Activated CD4-positive, alpha-beta T cell treated with anti-CD3 and anti-CD28 coated beads, Interleukin-2, amount 10 ng/mL, durations not matched to agents 24 days and 14 days (primary cell): ENCODE data around the gene PSME3IP1. TPM values are rescaled to one million over a fixed set of nuclear protein-coding genes. Genes with fewer than 3 reads are reported as not detected.

Experiments used
- DNase-seq: peaks from one replicate; pipeline ENCODE4 v3.0.0; 2022
- H3K27ac Mint-ChIP-seq: one replicate; pipeline ENCODE4 v1.8.0; 2022; ENCODE audit warnings: mild to moderate bottlenecking, mixed read lengths
- H3K27me3 Mint-ChIP-seq: one replicate; pipeline ENCODE4 v1.8.0; 2022; ENCODE audit warnings: mixed read lengths
- H3K36me3 Mint-ChIP-seq: one replicate; pipeline ENCODE4 v1.8.0; 2022; ENCODE audit warnings: low read depth, mild to moderate bottlenecking, mixed read lengths
- H3K4me1 Mint-ChIP-seq: one replicate; pipeline ENCODE4 v1.8.0; 2021; ENCODE audit warnings: mixed read lengths
- H3K4me3 Mint-ChIP-seq: one replicate; pipeline ENCODE4 v1.8.0; 2022; ENCODE audit warnings: mild to moderate bottlenecking, moderate library complexity, mixed read lengths
- H3K9me3 Mint-ChIP-seq: one replicate; pipeline ENCODE4 v1.8.0; 2021; ENCODE audit warnings: mixed read lengths
- intact Hi-C: fragments of 100-400 bp; cut with micrococcal nuclease; formaldehyde crosslinking; loops from one replicate; pipeline ENCODE4 v1.15.1; 2023
- total RNA-seq: library from RNA; stranded (reverse); gene quantifications from 2 replicates; pipeline ENCODE4 v1.2.3, GENCODE V29; 2022

Gene PSME3IP1
- total RNA-seq, 1 donor from 2014 or later, result 130 TPM

- intact Hi-C loops, result no loop called here
- no peak overlapping the region for H3K27ac Mint-ChIP-seq
These were observed 34.5 kb downstream of the PSME3IP1 start for GRCh38 chr16:57151369-57151768.

GRCh38 chr16:57150682-57151330 is 35.0 kb downstream of the PSME3IP1 start:
- no peak for DNase-seq
- Mint-ChIP-seq H3K4me3 (no peak overlapping the region), H3K27me3 (no peaks in the 10 kb centered on the region), H3K4me1 (peaks cover 16% of the 10 kb centered on the region), H3K36me3 (peaks cover 29% of the 10 kb centered on the region), H3K27ac (no peak overlapping the region), H3K9me3 (no peaks in the 10 kb centered on the region)
- intact Hi-C loops, result no loop called here

More at GRCh38 chr16:57151369-57151768, 34.5 kb downstream of the PSME3IP1 start:
- Mint-ChIP-seq H3K9me3 (no peaks in the 10 kb centered on the region), H3K27me3 (no peaks in the 10 kb centered on the region), H3K4me1 (peaks cover 21% of the 10 kb centered on the region), H3K4me3 (no peak overlapping the region), H3K36me3 (peaks cover 34% of the 10 kb centered on the region)
- no peak for DNase-seq

- no peaks in the 10 kb centered on the region for H3K9me3 Mint-ChIP-seq
- peaks cover 24% of the 10 kb centered on the region for H3K36me3 Mint-ChIP-seq
- no peak for DNase-seq
- no peaks in the 10 kb centered on the region for H3K27me3 Mint-ChIP-seq
- intact Hi-C loops, result no loop called here
- H3K4me1 Mint-ChIP-seq, result peaks cover 14% of the 10 kb centered on the region
- H3K4me3 Mint-ChIP-seq, result no peak overlapping the region
- H3K27ac Mint-ChIP-seq, result no peak overlapping the region
These were observed 36.4 kb downstream of the PSME3IP1 start for GRCh38 chr16:57149391-57149790.

- DNase-seq, result no peak
These were observed 37.4 kb downstream of the PSME3IP1 start for GRCh38 chr16:57148481-57148880.

GRCh38 chr16:57147381-57148221 is 38.2 kb downstream of the PSME3IP1 start:
- H3K4me1 Mint-ChIP-seq, result peaks cover 15% of the 10 kb centered on the region
- intact Hi-C loops, result no loop called here
- no peaks in the 10 kb centered on the region for H3K27me3 Mint-ChIP-seq
- no peak overlapping the region for H3K4me3 Mint-ChIP-seq
- H3K9me3 Mint-ChIP-seq, result no peaks in the 10 kb centered on the region
- DNase-seq, result no peak
- H3K36me3 Mint-ChIP-seq, result peaks cover 10% of the 10 kb centered on the region
- H3K27ac Mint-ChIP-seq, result no peak overlapping the region

More at GRCh38 chr16:57148481-57148880, 37.4 kb downstream of the PSME3IP1 start:
- Mint-ChIP-seq H3K4me1 (peaks cover 14% of the 10 kb centered on the region), H3K27me3 (no peaks in the 10 kb centered on the region), H3K36me3 (peaks cover 15% of the 10 kb centered on the region), H3K9me3 (no peaks in the 10 kb centered on the region), H3K27ac (peak overlapping the region; percentile 25), H3K4me3 (no peak overlapping the region)
- intact Hi-C loops, result no loop called here

GRCh38 chr16:57146735-57147134 is 39.1 kb downstream of the PSME3IP1 start:
- Mint-ChIP-seq H3K4me1 (peaks cover 17% of the 10 kb centered on the region), H3K4me3 (no peak overlapping the region), H3K27me3 (no peaks in the 10 kb centered on the region), H3K36me3 (peaks cover 6% of the 10 kb centered on the region), H3K9me3 (no peaks in the 10 kb centered on the region), H3K27ac (no peak overlapping the region)
- intact Hi-C loops, result no loop called here
- no peak for DNase-seq

GRCh38 chr16:57146040-57146647 is 39.7 kb downstream of the PSME3IP1 start:
- Mint-ChIP-seq H3K4me1 (peaks cover 21% of the 10 kb centered on the region), H3K36me3 (peaks cover 6% of the 10 kb centered on the region), H3K27ac (no peak overlapping the region), H3K9me3 (no peaks in the 10 kb centered on the region), H3K4me3 (no peak overlapping the region), H3K27me3 (no peaks in the 10 kb centered on the region)
- intact Hi-C loops, result no loop called here
- DNase-seq, result no peak

GRCh38 chr16:57145046-57146021 is 40.5 kb downstream of the PSME3IP1 start:
- Mint-ChIP-seq H3K4me3 (no peak overlapping the region), H3K4me1 (peaks cover 24% of the 10 kb centered on the region), H3K27me3 (no peaks in the 10 kb centered on the region), H3K9me3 (no peaks in the 10 kb centered on the region), H3K27ac (peak overlapping the region; percentile 8), H3K36me3 (peaks cover 6% of the 10 kb centered on the region)
- no peak for DNase-seq
- intact Hi-C loops, result no loop called here

- Mint-ChIP-seq H3K4me1 (peaks cover 26% of the 10 kb centered on the region), H3K27ac (no peak overlapping the region), H3K4me3 (no peak overlapping the region), H3K27me3 (no peaks in the 10 kb centered on the region), H3K9me3 (no peaks in the 10 kb centered on the region), H3K36me3 (peaks cover 6% of the 10 kb centered on the region)
- intact Hi-C loops, result no loop called here
- no peak for DNase-seq
These were observed 41.8 kb downstream of the PSME3IP1 start for GRCh38 chr16:57144027-57144426.

GRCh38 chr16:57143149-57143921 is 42.5 kb downstream of the PSME3IP1 start:
- no peak overlapping the region for H3K4me3 Mint-ChIP-seq
- no peak overlapping the region for H3K27ac Mint-ChIP-seq
- intact Hi-C loops, result no loop called here
- H3K4me1 Mint-ChIP-seq, result peaks cover 24% of the 10 kb centered on the region
- no peak for DNase-seq
- H3K36me3 Mint-ChIP-seq, result peaks cover 3% of the 10 kb centered on the region
- no peaks in the 10 kb centered on the region for H3K27me3 Mint-ChIP-seq
- no peaks in the 10 kb centered on the region for H3K9me3 Mint-ChIP-seq

- Mint-ChIP-seq H3K27me3 (no peaks in the 10 kb centered on the region), H3K4me3 (peak overlapping the region; percentile 54), H3K36me3 (peaks cover 3% of the 10 kb centered on the region), H3K4me1 (peaks cover 21% of the 10 kb centered on the region), H3K27ac (peak overlapping the region; percentile 92), H3K9me3 (no peaks in the 10 kb centered on the region)
- peak; percentile 75 for DNase-seq
- intact Hi-C loops, result no loop called here
These were observed 43.8 kb downstream of the PSME3IP1 start for GRCh38 chr16:57141822-57142631.
